OCI-LY7 (cell line): ENCODE measurements around the gene TWNK.

Experiments used
- EZH2phosphoT487 ChIP-seq: fragments of 200-600 bp; sonication (generic); IDR thresholded peaks from 2 replicates; pipeline ENCODE4 v1.6.1; 2018; ENCODE audit warnings: low read depth, borderline replicate concordance, mild to moderate bottlenecking, mixed run types, antibody characterized with exemption, low read length, moderate library complexity, mixed read lengths
- TF ChIP-seq, protein P1 (sequence below): fragments of 200-600 bp; sonication (generic); conservative IDR thresholded peaks from 2 replicates; pipeline ENCODE4 v1.5.1; 2014; ENCODE audit warnings: mild to moderate bottlenecking, antibody characterized with exemption, low read length, moderate library complexity, mixed read lengths

GRCh38 chr10:100987685-100988049 is 324 bp downstream of the TWNK start:
- TF ChIP-seq, protein P1, sequence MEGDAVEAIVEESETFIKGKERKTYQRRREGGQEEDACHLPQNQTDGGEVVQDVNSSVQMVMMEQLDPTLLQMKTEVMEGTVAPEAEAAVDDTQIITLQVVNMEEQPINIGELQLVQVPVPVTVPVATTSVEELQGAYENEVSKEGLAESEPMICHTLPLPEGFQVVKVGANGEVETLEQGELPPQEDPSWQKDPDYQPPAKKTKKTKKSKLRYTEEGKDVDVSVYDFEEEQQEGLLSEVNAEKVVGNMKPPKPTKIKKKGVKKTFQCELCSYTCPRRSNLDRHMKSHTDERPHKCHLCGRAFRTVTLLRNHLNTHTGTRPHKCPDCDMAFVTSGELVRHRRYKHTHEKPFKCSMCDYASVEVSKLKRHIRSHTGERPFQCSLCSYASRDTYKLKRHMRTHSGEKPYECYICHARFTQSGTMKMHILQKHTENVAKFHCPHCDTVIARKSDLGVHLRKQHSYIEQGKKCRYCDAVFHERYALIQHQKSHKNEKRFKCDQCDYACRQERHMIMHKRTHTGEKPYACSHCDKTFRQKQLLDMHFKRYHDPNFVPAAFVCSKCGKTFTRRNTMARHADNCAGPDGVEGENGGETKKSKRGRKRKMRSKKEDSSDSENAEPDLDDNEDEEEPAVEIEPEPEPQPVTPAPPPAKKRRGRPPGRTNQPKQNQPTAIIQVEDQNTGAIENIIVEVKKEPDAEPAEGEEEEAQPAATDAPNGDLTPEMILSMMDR = no peak
- TF ChIP-seq EZH2phosphoT487 = no peak
